HG03442 (cell line): Measurements from ENCODE around the gene BCAN.

Source experiments
- ATAC-seq: cut with Tn5 transposase; IDR thresholded peaks from one replicate; pipeline ENCODE4 v1.9.1; 2021; ENCODE audit warnings: mild to moderate bottlenecking, moderate library complexity; ENCODE audit not compliant: unreplicated experiment

Gene BCAN

GRCh38 chr1:156697481-156697880 lies 55.6 kb downstream of the BCAN start:
- no peak for ATAC-seq

DNA sequence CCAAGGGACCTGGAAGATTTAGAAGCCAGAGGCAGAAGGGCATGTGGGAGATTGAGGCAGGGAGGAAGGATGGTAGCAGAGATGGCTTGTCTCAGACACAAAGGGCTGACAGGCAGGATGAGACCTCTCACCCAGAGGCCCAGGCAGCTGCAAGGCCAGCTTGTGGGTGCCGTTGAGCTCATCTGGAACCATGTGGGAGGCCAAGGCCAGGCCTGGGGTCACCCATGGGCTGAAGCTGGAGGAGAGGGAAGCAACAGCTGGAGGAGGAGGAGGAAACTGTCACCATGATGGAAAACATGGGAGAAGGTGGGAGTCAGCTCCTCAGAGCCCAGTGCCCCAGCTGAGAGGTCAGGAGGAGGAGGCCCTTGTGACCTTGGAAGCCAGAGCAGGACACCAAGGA lies 57.1 kb downstream of the BCAN start:
- ATAC-seq: no peak

- ATAC-seq: no peak
These were observed 59.0 kb downstream of the BCAN start for GRCh38 chr1:156700736-156701531.

DNA sequence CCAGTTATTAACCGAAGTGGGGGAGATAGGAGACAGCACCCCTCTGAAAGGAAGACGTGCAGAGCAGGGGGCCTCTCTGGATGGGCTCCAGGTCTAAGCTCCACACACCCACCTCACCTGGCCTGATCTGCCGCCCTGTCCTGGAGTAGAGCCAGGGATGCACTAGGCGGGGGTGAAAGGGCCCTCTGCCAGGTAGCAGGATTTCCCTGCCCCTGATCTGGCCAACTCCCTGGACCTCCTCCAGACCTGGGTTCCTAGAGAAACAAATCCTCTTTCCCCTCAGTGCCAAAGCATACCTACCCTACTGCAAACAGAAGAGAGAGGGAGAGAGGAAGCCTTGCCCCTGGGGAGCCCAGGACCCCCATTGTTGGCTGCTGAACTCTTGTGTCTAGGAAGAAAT lies 61.4 kb downstream of the BCAN start:
- ATAC-seq: no peak

GRCh38 chr1:156703741-156704140 lies 61.8 kb downstream of the BCAN start:
- ATAC-seq: no peak

DNA sequence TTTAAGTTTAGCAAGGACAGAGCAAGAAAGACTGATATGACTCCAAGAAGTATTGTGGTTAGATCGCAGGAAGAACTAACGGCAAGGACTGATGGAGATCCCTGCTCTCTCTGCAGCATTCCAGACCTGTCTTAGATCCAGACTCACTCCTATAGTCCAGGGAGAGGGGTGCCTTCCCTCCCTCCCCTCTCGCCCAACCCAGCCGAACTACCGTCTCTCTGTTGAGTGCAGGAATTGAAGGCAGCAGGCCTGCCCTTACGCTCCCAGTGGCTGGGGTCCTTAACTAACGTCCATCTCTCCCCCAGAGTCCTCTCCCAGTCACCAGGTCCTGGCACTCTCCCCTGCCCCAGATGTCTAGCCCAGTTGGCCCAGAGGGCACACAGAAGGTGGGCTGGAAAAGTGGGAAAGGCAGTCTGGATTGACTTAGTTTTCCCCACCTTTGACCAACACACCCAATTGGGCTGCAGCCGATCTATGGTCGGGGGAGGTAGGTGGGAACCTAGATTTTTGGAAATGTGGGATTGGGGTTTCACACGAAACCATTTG lies 62.3 kb downstream of the BCAN start:
- no peak for ATAC-seq

DNA sequence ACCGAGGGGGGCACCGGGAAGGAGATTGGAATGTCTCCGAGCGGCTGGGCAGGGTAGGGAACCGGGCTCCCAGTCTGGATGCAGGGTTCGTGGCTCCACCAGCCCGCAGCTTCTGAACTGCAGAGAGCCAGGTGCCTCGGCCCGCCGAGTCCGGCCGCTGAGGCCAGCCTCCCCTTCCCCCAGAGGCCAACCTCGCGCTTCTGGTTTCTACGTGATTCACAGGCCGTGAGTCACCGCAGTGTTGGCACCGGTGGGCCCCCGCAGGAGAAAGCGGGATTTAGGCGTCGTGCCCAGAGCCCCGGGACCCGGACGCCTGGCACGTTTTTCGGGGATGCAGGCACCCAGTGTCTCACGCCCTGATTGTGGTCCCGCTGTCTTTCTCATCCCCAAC lies 63.0 kb downstream of the BCAN start:
- no peak for ATAC-seq

GRCh38 chr1:156705321-156705917 lies 63.5 kb downstream of the BCAN start, which contains the start of gene CRABP2:
CRABP2 (minus strand) TSS chr1:156705583; CDS start chr1:156705446, 137 bp downstream.
- ATAC-seq: no peak

DNA sequence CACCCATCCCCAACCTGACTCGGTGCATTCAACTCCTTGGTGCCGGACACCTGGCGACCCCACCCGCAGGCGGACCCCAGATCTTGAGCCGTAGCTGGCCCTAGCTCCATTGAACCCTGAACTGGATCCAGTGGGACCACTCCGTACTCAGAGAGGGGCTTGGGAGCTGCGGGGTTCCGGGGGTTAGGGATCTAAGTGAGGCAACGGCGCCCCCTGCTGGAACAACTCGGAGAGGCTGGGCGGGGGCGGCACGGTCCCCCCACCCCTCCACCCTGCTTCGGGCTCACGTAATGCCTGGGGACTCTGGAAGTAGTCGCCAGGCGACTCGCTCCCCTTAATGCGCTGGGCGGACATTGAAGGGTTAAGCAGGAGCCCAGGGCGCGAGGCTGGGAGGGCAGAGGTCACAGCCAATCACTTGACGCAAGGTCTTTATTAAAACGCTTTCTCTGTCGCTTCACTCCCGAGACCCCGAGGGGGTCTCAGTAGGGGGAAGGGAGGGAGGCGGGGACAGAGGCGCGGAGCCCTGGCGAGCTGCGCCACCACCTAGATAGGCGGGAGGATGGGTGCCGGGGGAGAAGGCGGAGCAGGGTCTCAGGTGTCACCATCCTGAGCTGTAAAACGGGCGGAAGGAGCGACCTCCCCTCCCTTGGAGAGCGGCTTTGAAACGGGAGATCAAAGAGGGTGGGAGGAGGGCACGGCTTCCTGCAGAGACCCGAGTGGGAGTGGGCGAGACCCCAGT lies 64.2 kb downstream of the BCAN start:
- no peak for ATAC-seq

DNA sequence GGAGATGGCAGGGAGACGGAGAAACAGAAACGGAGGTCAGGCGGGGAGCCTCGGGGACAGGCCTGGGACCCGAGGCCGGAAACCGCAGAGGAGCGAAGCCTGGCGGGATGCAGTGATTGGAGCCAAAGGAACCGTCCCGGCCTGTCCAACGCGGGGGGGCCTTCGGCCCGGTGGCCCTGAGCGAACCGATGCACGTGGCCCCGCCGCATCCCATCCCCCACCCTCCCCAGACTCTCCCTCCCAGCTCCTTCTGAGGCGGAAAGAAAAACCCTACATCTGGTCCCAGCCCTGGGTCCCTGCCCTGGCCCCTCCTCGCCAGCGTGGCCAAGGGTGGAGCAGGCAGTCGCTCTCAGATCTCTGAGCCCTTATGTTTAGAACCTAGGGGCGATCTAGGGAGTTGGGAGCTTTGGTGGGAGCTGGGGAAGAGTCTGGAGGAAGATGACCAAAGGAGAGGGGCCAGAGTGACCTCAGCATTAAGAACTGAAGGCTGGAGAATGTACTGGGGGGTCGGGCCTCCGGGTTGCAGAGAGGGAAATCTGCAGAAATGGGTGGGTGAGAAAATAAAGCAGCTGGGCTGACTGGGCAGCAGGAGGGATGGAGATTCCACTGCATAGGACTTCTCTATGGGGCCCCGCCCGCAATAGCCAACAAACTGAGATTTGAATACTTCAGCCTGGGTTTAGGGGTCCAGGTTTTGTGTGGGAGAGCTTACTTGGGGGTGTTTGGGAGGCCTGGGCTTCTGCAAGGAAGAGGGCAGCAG lies 64.9 kb downstream of the BCAN start:
- ATAC-seq: no peak

DNA sequence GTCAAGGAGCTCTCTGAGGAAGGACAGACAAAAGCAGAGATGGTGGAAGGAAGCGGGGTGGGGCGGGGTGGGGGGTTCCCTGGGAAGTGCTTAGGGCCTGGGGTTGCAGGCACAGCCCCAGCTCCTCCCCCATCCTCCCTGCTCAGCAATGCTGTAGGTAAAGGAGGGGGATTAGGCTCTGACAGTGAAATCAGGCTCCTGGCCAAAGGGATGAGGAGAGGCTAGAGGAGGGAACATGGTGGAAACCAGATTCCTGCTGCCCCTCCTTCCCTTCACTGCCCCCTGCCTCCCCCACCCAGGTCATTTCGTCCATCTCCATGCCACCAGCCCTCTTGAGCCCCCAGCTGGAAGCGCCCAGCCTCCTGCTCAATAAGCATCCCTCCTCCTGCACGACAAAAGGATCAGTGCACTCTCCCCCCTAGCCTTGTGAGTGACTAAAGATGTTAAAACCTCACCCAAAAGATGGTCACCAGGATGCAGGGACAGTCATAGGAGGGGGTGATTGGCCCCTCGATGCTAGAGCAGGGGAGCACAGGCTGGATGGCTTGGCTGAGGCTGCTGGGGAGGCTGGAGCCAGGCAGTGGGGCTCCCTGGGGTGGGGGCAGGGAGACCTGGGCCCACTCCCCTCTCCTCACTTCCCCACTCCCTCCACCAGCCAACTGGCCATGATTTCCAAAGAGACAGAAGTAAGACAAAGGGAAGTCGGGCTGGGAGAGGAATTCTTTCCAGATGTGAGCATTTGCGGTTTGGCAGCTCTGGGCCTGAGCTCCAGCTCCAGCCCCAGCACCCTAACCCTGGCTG lies 65.7 kb downstream of the BCAN start:
- no peak for ATAC-seq

GRCh38 chr1:156708218-156708661 lies 66.3 kb downstream of the BCAN start:
- no peak for ATAC-seq

DNA sequence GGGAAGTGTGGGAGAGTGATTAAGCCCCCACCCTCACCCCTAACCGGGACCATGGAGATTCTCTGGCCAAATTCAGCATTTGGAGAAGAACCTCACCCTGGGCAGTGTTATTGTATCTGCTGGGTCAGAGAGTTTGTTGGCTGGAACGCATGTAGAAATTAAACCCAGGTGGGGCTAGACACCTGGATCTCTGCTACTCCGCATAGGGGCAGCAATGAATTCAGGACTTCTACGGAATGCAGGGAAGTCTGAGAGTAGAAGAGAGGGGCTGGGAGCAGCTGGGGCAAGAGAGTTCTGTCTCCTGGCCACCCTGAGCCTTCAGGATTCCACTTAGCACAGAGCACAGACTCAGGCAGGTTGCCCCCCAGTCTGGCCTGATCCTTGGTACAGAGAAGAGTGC lies 67.1 kb downstream of the BCAN start:
- ATAC-seq: no peak
